K562 (cell line): ENCODE results near the gene SMIM13. TPM values are rescaled to one million over a fixed set of nuclear protein-coding genes. Genes with fewer than 3 reads are reported as not detected.

ENCODE experiments used
- ATAC-seq: fragments of 200-7000 bp; cut with Tn5 transposase; 3 replicates; pipeline ENCODE4 v1.9.1; 2020; ENCODE audit warnings: moderate library complexity
- BruUV-seq: library from RNA; stranded (reverse); fragments of 400-500 nt; replicated peaks from 2 replicates; lab custom pipeline; 2021; lab: Mats Ljungman, UMichigan
- CTCF ChIA-PET: fragments of 300-600 bp; formaldehyde crosslinking; extraction: SDS; loops from one replicate; lab custom pipeline; 2021; ENCODE audit warnings: low intra/inter-chr PET ratio; lab: Yijun Ruan, JAX
- POLR2A ChIA-PET: fragments of 300-600, 350-650 bp; sonication (Branson Sonifier 250); formaldehyde crosslinking; extraction: SDS; loops from one replicate; lab custom pipeline; 2021; ENCODE audit warnings: antibody characterized with exemption, inconsistent platforms; lab: Yijun Ruan, JAX
- DNase-seq, 4 experiments: peaks; one replicate each; pipeline versions ENCODE4 v3.0.0 to v3.0.0-alpha.2; 2011 to 2018; ENCODE audit warnings: low spot score in 3 of 4, mixed read lengths in 3 of 4; ENCODE audit errors: extremely low read depth in 1 of 4
- FAIRE-seq: peaks from 2 replicates; lab custom pipeline; 2011; peaks lifted over from hg19 to GRCh38; lab: Jason Lieb, UNC
- H2AFZ ChIP-seq: 2 replicates; pipeline ENCODE4 v1.6.0; 2011; ENCODE audit warnings: low read depth, low read length, control low read depth, inconsistent platforms
- H3K27ac ChIP-seq: fragments of 200-600 bp; 3 replicates; pipeline ENCODE4 v1.8.0; 2011; ENCODE audit warnings: low read depth, mild to moderate bottlenecking, control low read depth, inconsistent platforms, low read length, moderate library complexity, mixed read lengths; ENCODE audit errors: extremely low read depth
- H3K27me3 ChIP-seq, 2 experiments: fragments of 300-600 bp in 1 of 2; 2 replicates in 1 of 2; 3 replicates in 1 of 2; pipeline versions ENCODE4 v1.6.0 to v1.8.0; 2011; ENCODE audit warnings: inconsistent platforms in 2 of 2, low read length in 2 of 2, mild to moderate bottlenecking in 1 of 2, mixed read lengths in 1 of 2, moderate library complexity in 1 of 2; ENCODE audit not compliant: control insufficient read depth in 2 of 2, insufficient read depth in 2 of 2
- H3K36me3 ChIP-seq: fragments of 300-600 bp; 3 replicates; pipeline ENCODE4 v1.8.0; 2011; ENCODE audit warnings: mild to moderate bottlenecking, low read length, inconsistent platforms; ENCODE audit not compliant: control insufficient read depth, insufficient read depth
- H3K4me1 ChIP-seq, 2 experiments: fragments of 200-600 bp in 1 of 2; replicated peaks in 1 of 2; 2 replicates in 1 of 2; 3 replicates in 1 of 2; pipeline versions ENCODE4 v1.5.1 to v1.8.0; 2011; ENCODE audit warnings: inconsistent platforms in 2 of 2, low read length in 2 of 2, mild to moderate bottlenecking in 1 of 2, mixed read lengths in 1 of 2, moderate library complexity in 1 of 2; ENCODE audit not compliant: control insufficient read depth in 2 of 2, insufficient read depth in 2 of 2
- H3K4me2 ChIP-seq: 2 replicates; pipeline ENCODE4 v1.6.1; 2011; ENCODE audit warnings: low read length, control low read depth, inconsistent platforms, mixed read lengths; ENCODE audit not compliant: insufficient read depth
- H3K4me3 ChIP-seq: fragments of 200-600 bp; sonication (generic), shearing (Covaris generic); 2 replicates; pipeline ENCODE4 v1.5.1; 2016; ENCODE audit warnings: control low read depth, inconsistent platforms
- H3K79me2 ChIP-seq: fragments of 200-600 bp; 3 replicates; pipeline ENCODE4 v1.8.0; 2011; ENCODE audit warnings: low read length, inconsistent platforms; ENCODE audit not compliant: control insufficient read depth, insufficient read depth
- H3K9ac ChIP-seq, 2 experiments: 2 replicates each; pipeline versions ENCODE4 v1.6.0 to v1.6.1; 2011; ENCODE audit warnings: low read depth in 2 of 2, low read length in 2 of 2, control low read depth in 1 of 2, inconsistent platforms in 1 of 2, mild to moderate bottlenecking in 1 of 2, mixed read lengths in 1 of 2; ENCODE audit not compliant: insufficient read depth in 1 of 2
- H3K9me1 ChIP-seq: one replicate; pipeline ENCODE4 v1.6.0; 2011; ENCODE audit warnings: inconsistent platforms, mild to moderate bottlenecking, low read length, moderate library complexity; ENCODE audit not compliant: control insufficient read depth, insufficient read depth
- H3K9me3 ChIP-seq: replicated peaks from 2 replicates; pipeline ENCODE4 v1.5.1; 2011; ENCODE audit warnings: low read depth, low read length, inconsistent platforms; ENCODE audit not compliant: control insufficient read depth, insufficient read depth
- H4K20me1 ChIP-seq: replicated peaks from 2 replicates; pipeline ENCODE4 v1.6.1; 2011; ENCODE audit warnings: low read length, inconsistent platforms, mixed read lengths; ENCODE audit not compliant: control insufficient read depth, insufficient read depth
- BCL6 ChIP-seq: fragments of 250-450 bp; sonication (Bioruptor Pico); IDR thresholded peaks from 2 replicates; pipeline ENCODE4 v1.4.0; 2020
- FOXK2 ChIP-seq, 2 experiments: fragments of 450-650 bp; IDR thresholded peaks in 1 of 2; conservative IDR thresholded peaks in 1 of 2; 2 replicates each; pipeline ENCODE4 v1.6.1; 2016; ENCODE audit warnings: low read depth in 2 of 2, mild to moderate bottlenecking in 1 of 2
- MCM2 ChIP-seq: fragments of 450-650 bp; IDR thresholded peaks from 2 replicates; pipeline ENCODE4 v1.6.1; 2017; ENCODE audit warnings: low read depth, mild to moderate bottlenecking
- MYNN ChIP-seq, 2 experiments: sonication (generic); formaldehyde crosslinking in 1 of 2; IDR thresholded peaks; 2 replicates each; pipeline versions ENCODE4 v1.5.0 to v1.6.1; 2016 to 2020; ENCODE audit warnings: antibody characterized with exemption in 1 of 2, missing genetic modification reagents in 1 of 2
- RHOXF2B ChIP-seq: fragments of 250-450 bp; sonication (Bioruptor Pico); conservative IDR thresholded peaks from 2 replicates; pipeline ENCODE4 v1.5.1; 2021
- SMAD3 ChIP-seq: fragments of 450-650 bp; formaldehyde crosslinking; conservative IDR thresholded peaks from 2 replicates; pipeline ENCODE4 v1.4.0; 2020; ENCODE audit warnings: mild to moderate bottlenecking
- ZBED1 ChIP-seq: IDR thresholded peaks from 2 replicates; pipeline ENCODE4 v1.6.1; 2014
- ZNF41 ChIP-seq: fragments of 250-450 bp; sonication (Bioruptor Pico); conservative IDR thresholded peaks from 2 replicates; pipeline ENCODE4 v1.4.0; 2020; ENCODE audit warnings: mild to moderate bottlenecking
- ZNF644 ChIP-seq: fragments of 200-800 bp; sonication (Bioruptor generic); IDR thresholded peaks from 2 replicates; pipeline ENCODE4 v1.6.1; 2016; ENCODE audit warnings: low read depth, missing genetic modification characterization, missing compliant biosample characterization
- ZNF740 ChIP-seq, 3 experiments: fragments of 200-800 bp in 1 of 3; sonication (Bioruptor generic) in 1 of 3; sonication (generic) in 1 of 3; formaldehyde crosslinking in 1 of 3; IDR thresholded peaks; 2 replicates each; pipeline versions ENCODE4 v1.6.1 to v1.8.0; 2016 to 2022; ENCODE audit warnings: mild to moderate bottlenecking in 2 of 3, missing compliant biosample characterization in 2 of 3, missing genetic modification characterization in 2 of 3, missing genetic modification reagents in 1 of 3
- WGBS: fragments of 100-300 bp; shearing (Covaris generic); methylation state at CpG from one replicate; pipeline ENCODE4 v1.1.6; 2016; ENCODE audit warnings: low coverage, mixed read lengths; ENCODE audit not compliant: insufficient coverage; ENCODE audit errors: missing lambda C conversion rate; 5-methylcytosine and 5-hydroxymethylcytosine counted together
- in situ Hi-C: fragments of 300-500 bp; cut with MboI; formaldehyde crosslinking; loops from 4 replicates; pipeline ENCODE4 v1.15.0; 2018; ENCODE audit warnings: inconsistent platforms, mixed read lengths
- intact Hi-C: fragments of 100-400 bp; cut with micrococcal nuclease; formaldehyde crosslinking; loops from 2 replicates; pipeline ENCODE4 v1.14.2; 2022
- polyA plus RNA-seq, 8 experiments: library from polyadenylated mRNA; depleted of rRNA in 4 of 8; stranded (reverse) in 5 of 8; unstranded in 3 of 8; fragments of >200 nt; fragmentation: Nextera tagmentation in 2 of 8; fragmentation: Illumina TruSeq in 1 of 8; extraction: Ambion mirVana in 2 of 8; extraction: Trizol in 1 of 8; gene quantifications; 2 replicates each; pipeline versions ENCODE4 v1.2.1 to v1.2.3, GENCODE V29; 2011 to 2014; ENCODE audit warnings: inconsistent platforms in 1 of 8, missing spikeins in 1 of 8
- total RNA-seq, 7 experiments: library from RNA; depleted of rRNA in 6 of 7; stranded (reverse); fragments of >200 nt in 6 of 7; fragmentation: Illumina TruSeq in 2 of 7; extraction: Trizol in 2 of 7; gene quantifications; 2 replicates each; pipeline versions ENCODE4 v1.2.1 to v1.2.3, GENCODE V29; 2011 to 2021; ENCODE audit warnings: low replicate concordance in 1 of 7
- TF ChIP-seq, protein P1 (sequence below): fragments of 450-650 bp; formaldehyde crosslinking; IDR thresholded peaks from 2 replicates; pipeline ENCODE4 v1.4.0; 2022; ENCODE audit warnings: mild to moderate bottlenecking, moderate library complexity
- TF ChIP-seq, protein P2 (sequence below): IDR thresholded peaks from 2 replicates; pipeline ENCODE4 v1.6.1; 2011; ENCODE audit warnings: borderline replicate concordance, low read depth, mild to moderate bottlenecking, moderate library complexity, low read length; ENCODE audit not compliant: insufficient read depth, poor library complexity, severe bottlenecking

The SMIM13 gene
- total and polyA plus RNA-seq, 9 of the 15 experiments (the other 6 are each of a cell fraction or from before 2014, with no cell fraction given), result 5.5 to 24.8 (median 11.7) TPM

DNA sequence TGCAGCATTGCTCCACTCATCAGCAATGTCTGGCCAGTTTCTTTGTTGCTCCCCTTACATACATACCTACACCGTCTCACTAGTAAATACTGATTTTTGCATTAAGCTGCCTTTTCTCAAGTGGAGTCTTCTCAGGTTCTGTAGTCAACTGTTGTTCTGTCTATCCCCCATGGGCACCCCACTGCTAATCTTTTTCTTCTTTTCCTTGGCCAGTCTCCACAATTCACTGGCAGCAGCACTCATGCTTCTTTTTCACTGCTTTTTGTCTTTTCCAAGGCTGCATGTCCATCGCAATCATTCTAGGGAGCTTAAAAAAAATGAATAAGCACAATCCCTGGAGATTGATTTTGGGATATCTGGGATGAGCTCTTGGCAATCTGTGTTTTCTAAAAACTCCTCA, 28.2 kb downstream of the SMIM13 start:
- CTCF ChIA-PET, result no interaction called here
- Histone ChIP-seq H3K9me3 (no peaks in the 10 kb centered on the region), H3K9ac (no peak overlapping the region), H3K27ac (no peak overlapping the region), H3K79me2 (peaks cover 16% of the 10 kb centered on the region; the same call in 1 of the 3 replicates), H2AFZ (no peak overlapping the region), H4K20me1 (peaks cover 4% of the 10 kb centered on the region; the same call in 1 of the 2 replicates), H3K4me3 (no peak overlapping the region), H3K4me1 (peaks cover 0 to 2% of the 10 kb centered on the region in 2 experiments; a peak in 2 of 5 replicates), H3K36me3 (0 out of 3 replicates have a peak, but pooled peaks cover 2% of the 10 kb centered on the region), H3K27me3 (no peaks in the 10 kb centered on the region), H3K4me2 (no peak overlapping the region), H3K9me1 (no peaks in the 10 kb centered on the region)
- DNase-seq (no peak), FAIRE-seq (no peak), ATAC-seq (no peak)
- no TSS peak for BruUV-seq
- POLR2A ChIA-PET, result no interaction called here
- intact Hi-C loops, result no loop called here
- TF ChIP-seq SMAD3 (CRISPR knock-in tag) (no peak), FOXK2 (conservative IDR thresholded peaks at IDR 0.05 in 1 of 2, IDR thresholded peaks at IDR 0.05 in 1 of 2; ENCODE audit: low read depth in 2 of 2) (no peak), MYNN (IDR thresholded peaks at IDR 0.05) (no peak), MYNN (CRISPR knock-in tag; IDR thresholded peaks at IDR 0.05) (no peak), ZNF41 (CRISPR knock-in tag) (no peak), MCM2 (no peak), RHOXF2B (no peak), ZNF644 (tag) (no peak), BCL6 (CRISPR knock-in tag) (no peak), ZNF740 (CRISPR knock-in tag; IDR thresholded peaks at IDR 0.05) (no peak), ZNF740 (tag; IDR thresholded peaks at IDR 0.05) (no peak), ZBED1 (no peak)
- TF ChIP-seq, protein P1, sequence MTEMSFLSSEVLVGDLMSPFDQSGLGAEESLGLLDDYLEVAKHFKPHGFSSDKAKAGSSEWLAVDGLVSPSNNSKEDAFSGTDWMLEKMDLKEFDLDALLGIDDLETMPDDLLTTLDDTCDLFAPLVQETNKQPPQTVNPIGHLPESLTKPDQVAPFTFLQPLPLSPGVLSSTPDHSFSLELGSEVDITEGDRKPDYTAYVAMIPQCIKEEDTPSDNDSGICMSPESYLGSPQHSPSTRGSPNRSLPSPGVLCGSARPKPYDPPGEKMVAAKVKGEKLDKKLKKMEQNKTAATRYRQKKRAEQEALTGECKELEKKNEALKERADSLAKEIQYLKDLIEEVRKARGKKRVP (CRISPR knock-in tag), result no peak
- TF ChIP-seq, protein P2, sequence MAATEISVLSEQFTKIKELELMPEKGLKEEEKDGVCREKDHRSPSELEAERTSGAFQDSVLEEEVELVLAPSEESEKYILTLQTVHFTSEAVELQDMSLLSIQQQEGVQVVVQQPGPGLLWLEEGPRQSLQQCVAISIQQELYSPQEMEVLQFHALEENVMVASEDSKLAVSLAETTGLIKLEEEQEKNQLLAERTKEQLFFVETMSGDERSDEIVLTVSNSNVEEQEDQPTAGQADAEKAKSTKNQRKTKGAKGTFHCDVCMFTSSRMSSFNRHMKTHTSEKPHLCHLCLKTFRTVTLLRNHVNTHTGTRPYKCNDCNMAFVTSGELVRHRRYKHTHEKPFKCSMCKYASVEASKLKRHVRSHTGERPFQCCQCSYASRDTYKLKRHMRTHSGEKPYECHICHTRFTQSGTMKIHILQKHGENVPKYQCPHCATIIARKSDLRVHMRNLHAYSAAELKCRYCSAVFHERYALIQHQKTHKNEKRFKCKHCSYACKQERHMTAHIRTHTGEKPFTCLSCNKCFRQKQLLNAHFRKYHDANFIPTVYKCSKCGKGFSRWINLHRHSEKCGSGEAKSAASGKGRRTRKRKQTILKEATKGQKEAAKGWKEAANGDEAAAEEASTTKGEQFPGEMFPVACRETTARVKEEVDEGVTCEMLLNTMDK, result no peak
- in situ Hi-C loops, result no loop called here
- 87% methylated on average over 2 of the region's 2 CpGs for WGBS
